ENCODE measurements around the gene MTTP.

MTTP gene

DNA sequence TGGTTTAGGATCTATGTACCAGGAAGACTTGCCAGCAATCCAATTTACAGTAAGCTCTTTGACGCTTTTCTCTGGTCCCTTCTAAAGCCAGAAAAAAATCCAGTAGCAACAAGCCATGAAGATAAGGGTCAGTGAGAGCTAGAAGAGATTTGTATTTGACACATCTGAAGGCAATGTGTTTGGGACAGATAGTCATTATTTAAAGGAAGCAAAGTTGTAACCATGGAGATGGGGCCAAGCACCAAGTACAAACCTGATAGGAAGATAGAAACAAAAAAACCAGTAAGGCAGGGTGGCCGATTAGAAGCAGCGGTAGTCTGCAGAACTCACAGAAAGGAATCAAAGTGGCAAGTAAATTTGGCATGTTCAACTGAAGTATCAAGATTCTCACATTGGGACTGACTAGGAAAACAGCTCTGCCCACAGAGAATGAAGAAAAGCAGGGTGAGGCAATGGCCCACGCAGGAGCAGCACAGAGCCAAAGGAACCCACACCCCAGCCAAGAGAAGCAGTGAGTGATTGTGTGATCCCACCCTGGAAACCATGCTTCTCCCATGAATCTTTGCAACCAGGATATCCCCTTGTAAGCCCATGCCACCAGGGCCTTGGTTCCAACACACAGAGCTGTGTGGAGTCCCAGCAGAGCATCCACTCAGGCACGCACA, 95.9 kb downstream of the MTTP start:
- H3K9ac ChIP-seq (ENCODE audit: low read length) = no peak overlapping the region
- no peaks in the 10 kb centered on the region for H3K27me3 ChIP-seq (ENCODE audit: insufficient read depth, low read length)
- H3K9me3 ChIP-seq (ENCODE audit: low read length) = no peaks in the 10 kb centered on the region
- H3K4me3 ChIP-seq (ENCODE audit: low read depth, low read length, poor library complexity, severe bottlenecking) = no peak overlapping the region
- no peaks in the 10 kb centered on the region for H4K20me1 ChIP-seq (ENCODE audit: insufficient read depth, low read length)
- no peak for TF ChIP-seq EZH2 (IDR thresholded peaks at IDR 0.05; ENCODE audit: borderline replicate concordance, low read length)
- TF ChIP-seq, protein P1, sequence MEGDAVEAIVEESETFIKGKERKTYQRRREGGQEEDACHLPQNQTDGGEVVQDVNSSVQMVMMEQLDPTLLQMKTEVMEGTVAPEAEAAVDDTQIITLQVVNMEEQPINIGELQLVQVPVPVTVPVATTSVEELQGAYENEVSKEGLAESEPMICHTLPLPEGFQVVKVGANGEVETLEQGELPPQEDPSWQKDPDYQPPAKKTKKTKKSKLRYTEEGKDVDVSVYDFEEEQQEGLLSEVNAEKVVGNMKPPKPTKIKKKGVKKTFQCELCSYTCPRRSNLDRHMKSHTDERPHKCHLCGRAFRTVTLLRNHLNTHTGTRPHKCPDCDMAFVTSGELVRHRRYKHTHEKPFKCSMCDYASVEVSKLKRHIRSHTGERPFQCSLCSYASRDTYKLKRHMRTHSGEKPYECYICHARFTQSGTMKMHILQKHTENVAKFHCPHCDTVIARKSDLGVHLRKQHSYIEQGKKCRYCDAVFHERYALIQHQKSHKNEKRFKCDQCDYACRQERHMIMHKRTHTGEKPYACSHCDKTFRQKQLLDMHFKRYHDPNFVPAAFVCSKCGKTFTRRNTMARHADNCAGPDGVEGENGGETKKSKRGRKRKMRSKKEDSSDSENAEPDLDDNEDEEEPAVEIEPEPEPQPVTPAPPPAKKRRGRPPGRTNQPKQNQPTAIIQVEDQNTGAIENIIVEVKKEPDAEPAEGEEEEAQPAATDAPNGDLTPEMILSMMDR (IDR thresholded peaks at IDR 0.05; ENCODE audit: low read length) = no peak
- no peaks in the 10 kb centered on the region for H3K79me2 ChIP-seq (ENCODE audit: insufficient read depth, low read length)
- no peaks in the 10 kb centered on the region for H3K4me1 ChIP-seq (ENCODE audit: insufficient read depth, low read length, severe bottlenecking)
- no peaks in the 10 kb centered on the region for H3F3A ChIP-seq (ENCODE audit: insufficient read depth, low read length)
- no peaks in the 10 kb centered on the region for H3K36me3 ChIP-seq (ENCODE audit: insufficient read depth, low read length)
- no peak overlapping the region for H2AFZ ChIP-seq (ENCODE audit: low read length)
- H3K9me2 ChIP-seq (ENCODE audit: low read depth, low read length) = no peaks in the 10 kb centered on the region
- H3K27ac ChIP-seq (ENCODE audit: low read depth, low read length, poor library complexity, severe bottlenecking) = no peak overlapping the region
- no peak overlapping the region for H3K4me2 ChIP-seq (ENCODE audit: low read length)

All from OCI-LY1 (cell line).